HEK293 (cell line): ENCODE results near the gene CCSER2.

ENCODE experiments used
- CTCF ChIA-PET: fragments of 350-600 bp; formaldehyde crosslinking; extraction: SDS; loops from one replicate; lab custom pipeline; 2021; ENCODE audit warnings: antibody characterized with exemption; lab: Yijun Ruan, JAX
- POLR2A ChIA-PET: fragments of 300-600 bp; formaldehyde crosslinking; extraction: SDS; loops from one replicate; lab custom pipeline; 2020; ENCODE audit warnings: antibody characterized with exemption, inconsistent platforms; lab: Yijun Ruan, JAX
- H3K27ac ChIP-seq: fragments of 200-500 bp; sonication (Bioruptor generic); 2 replicates; pipeline ENCODE4 v1.5.1; 2014; ENCODE audit warnings: low read depth, low read length, control low read depth, inconsistent platforms; ENCODE audit errors: extremely low read depth
- H3K36me3 ChIP-seq, 2 experiments: fragments of 200-500 bp in 1 of 2; sonication (Bioruptor generic) in 1 of 2; 1 replicate in 1 of 2; 2 replicates in 1 of 2; pipeline ENCODE4 v1.5.1; 2014 to 2017; ENCODE audit warnings: inconsistent platforms in 2 of 2, low read length in 2 of 2; ENCODE audit not compliant: control insufficient read depth in 2 of 2, insufficient read depth in 1 of 2
- H3K4me1 ChIP-seq: fragments of 200-500 bp; sonication (Bioruptor generic); 2 replicates; pipeline ENCODE4 v1.5.1; 2014; ENCODE audit warnings: mild to moderate bottlenecking, low read length, inconsistent platforms; ENCODE audit not compliant: control insufficient read depth, insufficient read depth
- H3K4me3 ChIP-seq: 2 replicates; pipeline ENCODE4 v1.5.1; 2011; ENCODE audit warnings: low read depth, mild to moderate bottlenecking, control low read depth, low read length, moderate library complexity
- H3K9me3 ChIP-seq: fragments of 200-500 bp; sonication (Bioruptor generic); 2 replicates; pipeline ENCODE4 v1.5.1; 2014; ENCODE audit warnings: low read depth, low read length, inconsistent platforms; ENCODE audit not compliant: control insufficient read depth, insufficient read depth
- MZF1 ChIP-seq: fragments of 450-650 bp; formaldehyde crosslinking; IDR thresholded peaks from 2 replicates; pipeline ENCODE4 v1.5.1; 2017; ENCODE audit warnings: missing biosample characterization, missing genetic modification characterization, borderline replicate concordance
- OSR2 ChIP-seq: fragments of 450-650 bp; formaldehyde crosslinking; IDR thresholded peaks from 2 replicates; pipeline ENCODE4 v1.5.1; 2016; ENCODE audit warnings: missing biosample characterization, missing genetic modification characterization
- SCRT2 ChIP-seq: fragments of 450-650 bp; formaldehyde crosslinking; IDR thresholded peaks from 2 replicates; pipeline ENCODE4 v1.5.1; 2016; ENCODE audit warnings: missing biosample characterization, missing genetic modification characterization
- TRIM28 ChIP-seq: IDR thresholded peaks from 2 replicates; pipeline ENCODE4 v1.6.1; 2011; ENCODE audit warnings: low read length, control low read depth, borderline replicate concordance
- YY1 ChIP-seq: fragments of 450-650 bp; formaldehyde crosslinking; IDR thresholded peaks from 2 replicates; pipeline ENCODE4 v1.5.1; 2018; ENCODE audit warnings: missing biosample characterization, missing genetic modification characterization
- ZFP37 ChIP-seq: fragments of 450-650 bp; formaldehyde crosslinking; IDR thresholded peaks from 2 replicates; pipeline ENCODE4 v1.5.1; 2016; ENCODE audit warnings: missing biosample characterization, missing genetic modification characterization
- ZFP69B ChIP-seq: fragments of 450-650 bp; formaldehyde crosslinking; IDR thresholded peaks from 2 replicates; pipeline ENCODE4 v1.5.1; 2016; ENCODE audit warnings: missing biosample characterization, missing genetic modification characterization
- ZNF132 ChIP-seq: fragments of 450-650 bp; formaldehyde crosslinking; IDR thresholded peaks from 2 replicates; pipeline ENCODE4 v1.5.1; 2017; ENCODE audit warnings: missing biosample characterization, missing genetic modification characterization, borderline replicate concordance
- ZNF138 ChIP-seq: fragments of 450-650 bp; formaldehyde crosslinking; IDR thresholded peaks from 2 replicates; pipeline ENCODE4 v1.5.1; 2016; ENCODE audit warnings: missing biosample characterization, missing genetic modification characterization, borderline replicate concordance
- ZNF155 ChIP-seq: fragments of 450-650 bp; formaldehyde crosslinking; IDR thresholded peaks from 2 replicates; pipeline ENCODE4 v1.5.1; 2016; ENCODE audit warnings: missing biosample characterization, missing genetic modification characterization
- ZNF266 ChIP-seq: fragments of 450-650 bp; formaldehyde crosslinking; IDR thresholded peaks from 2 replicates; pipeline ENCODE4 v1.5.1; 2016; ENCODE audit warnings: missing biosample characterization, missing genetic modification characterization, low read depth
- ZNF292 ChIP-seq: fragments of 450-650 bp; formaldehyde crosslinking; IDR thresholded peaks from 2 replicates; pipeline ENCODE4 v1.5.1; 2016; ENCODE audit warnings: low read depth, missing biosample characterization, missing genetic modification characterization, borderline replicate concordance
- ZNF404 ChIP-seq: fragments of 450-650 bp; formaldehyde crosslinking; IDR thresholded peaks from 2 replicates; pipeline ENCODE4 v1.5.1; 2017; ENCODE audit warnings: missing biosample characterization, missing genetic modification characterization
- ZNF416 ChIP-seq: fragments of 450-650 bp; formaldehyde crosslinking; IDR thresholded peaks from 2 replicates; pipeline ENCODE4 v1.5.1; 2016; ENCODE audit warnings: missing biosample characterization, missing genetic modification characterization
- ZNF596 ChIP-seq: fragments of 450-650 bp; IDR thresholded peaks from 2 replicates; pipeline ENCODE4 v1.5.0; 2018; ENCODE audit warnings: missing biosample characterization, mild to moderate bottlenecking, missing genetic modification characterization, moderate library complexity
- TF ChIP-seq, protein P1 (sequence below): fragments of 450-650 bp; formaldehyde crosslinking; IDR thresholded peaks from 2 replicates; pipeline ENCODE4 v1.5.1; 2016; ENCODE audit warnings: missing biosample characterization, missing genetic modification characterization
- TF ChIP-seq, protein P2 (sequence below): IDR thresholded peaks from 2 replicates; pipeline ENCODE4 v1.6.1; 2011; ENCODE audit warnings: mild to moderate bottlenecking, low read depth, low read length, borderline replicate concordance
- TF ChIP-seq, protein P3 (sequence below): fragments of 450-650 bp; formaldehyde crosslinking; IDR thresholded peaks from 2 replicates; pipeline ENCODE4 v1.5.1; 2016; ENCODE audit warnings: missing biosample characterization, missing genetic modification characterization
- TF ChIP-seq, protein P4 (sequence below): fragments of 450-650 bp; formaldehyde crosslinking; IDR thresholded peaks from 2 replicates; pipeline ENCODE4 v1.5.1; 2016; ENCODE audit warnings: missing biosample characterization, missing genetic modification characterization, borderline replicate concordance

Gene CCSER2

GRCh38 chr10:84340632-84341537 lies 12.5 kb downstream of the CCSER2 start:
- Histone ChIP-seq H3K36me3 (no peaks in the 10 kb centered on the region), H3K27ac (no peak overlapping the region), H3K9me3 (no peaks in the 10 kb centered on the region), H3K4me1 (peaks cover 11% of the 10 kb centered on the region), H3K4me3 (no peak overlapping the region)
- CTCF ChIA-PET: interaction anchor here (0.6 to 3.7 kb wide), 5 partner anchors 9 to 199 kb away, joined by 3 to 18 read pairs (median 3); no protein-coding TSS in a partner anchor
- POLR2A ChIA-PET: no interaction called here
- TF ChIP-seq MZF1 (tag by site-specific recombination): peak; percentile 35; the same call in 1 of the 2 replicates
- no peak for TF ChIP-seq ZFP69B (tag by site-specific recombination)
- TF ChIP-seq, protein P1, sequence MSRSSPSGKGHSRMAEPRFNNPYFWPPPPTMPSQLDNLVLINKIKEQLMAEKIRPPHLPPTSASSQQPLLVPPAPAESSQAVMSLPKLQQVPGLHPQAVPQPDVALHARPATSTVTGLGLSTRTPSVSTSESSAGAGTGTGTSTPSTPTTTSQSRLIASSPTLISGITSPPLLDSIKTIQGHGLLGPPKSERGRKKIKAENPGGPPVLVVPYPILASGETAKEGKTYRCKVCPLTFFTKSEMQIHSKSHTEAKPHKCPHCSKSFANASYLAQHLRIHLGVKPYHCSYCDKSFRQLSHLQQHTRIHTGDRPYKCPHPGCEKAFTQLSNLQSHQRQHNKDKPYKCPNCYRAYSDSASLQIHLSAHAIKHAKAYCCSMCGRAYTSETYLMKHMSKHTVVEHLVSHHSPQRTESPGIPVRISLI: 0 out of 2 replicates have a peak, but pooled peaks have one; percentile 11

GRCh38 chr10:84341538-84341856 lies 13.1 kb downstream of the CCSER2 start:
- ChIA-PET POLR2A (no interaction called here), CTCF (interaction anchor here (0.6 to 3.7 kb wide), 5 partner anchors 9 to 198 kb away, joined by 3 to 18 read pairs (median 3); no protein-coding TSS in a partner anchor)
- H3K27ac ChIP-seq: no peak overlapping the region
- H3K9me3 ChIP-seq: no peaks in the 10 kb centered on the region
- H3K4me1 ChIP-seq: peaks cover 10% of the 10 kb centered on the region
- no peaks in the 10 kb centered on the region for H3K36me3 ChIP-seq
- TF ChIP-seq ZFP37 (no peak), OSR2 (no peak), ZNF155 (tag by site-specific recombination) (no peak), ZNF292 (tag by site-specific recombination) (no peak)
- TF ChIP-seq, protein P2, sequence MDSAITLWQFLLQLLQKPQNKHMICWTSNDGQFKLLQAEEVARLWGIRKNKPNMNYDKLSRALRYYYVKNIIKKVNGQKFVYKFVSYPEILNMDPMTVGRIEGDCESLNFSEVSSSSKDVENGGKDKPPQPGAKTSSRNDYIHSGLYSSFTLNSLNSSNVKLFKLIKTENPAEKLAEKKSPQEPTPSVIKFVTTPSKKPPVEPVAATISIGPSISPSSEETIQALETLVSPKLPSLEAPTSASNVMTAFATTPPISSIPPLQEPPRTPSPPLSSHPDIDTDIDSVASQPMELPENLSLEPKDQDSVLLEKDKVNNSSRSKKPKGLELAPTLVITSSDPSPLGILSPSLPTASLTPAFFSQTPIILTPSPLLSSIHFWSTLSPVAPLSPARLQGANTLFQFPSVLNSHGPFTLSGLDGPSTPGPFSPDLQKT: no peak
- TF ChIP-seq, all 188 proteins: peak for 0
- no peak overlapping the region for H3K4me3 ChIP-seq

DNA sequence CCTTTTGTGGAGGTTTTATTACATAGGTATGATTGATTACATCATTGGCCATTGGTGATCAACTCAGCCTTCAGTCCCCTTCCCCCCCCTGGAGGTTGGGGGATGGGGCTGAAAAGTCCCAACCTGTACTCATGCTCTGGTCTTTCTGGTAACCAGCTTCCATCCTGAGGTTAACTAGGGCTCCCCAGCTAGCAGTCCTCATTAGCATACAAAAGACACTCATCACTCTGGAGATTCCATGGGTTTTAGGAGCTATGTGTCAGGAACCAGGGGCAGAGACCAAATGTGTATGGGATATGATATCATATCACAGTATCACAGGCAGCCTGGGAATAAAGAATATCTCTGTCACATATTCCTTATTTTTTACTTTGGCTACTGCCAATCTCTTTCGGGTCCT lies 13.6 kb downstream of the CCSER2 start:
- CTCF ChIA-PET: interaction anchor here (0.9 to 3.7 kb wide), 7 partner anchors 10 to 198 kb away, joined by 3 to 18 read pairs (median 3); no protein-coding TSS in a partner anchor
- POLR2A ChIA-PET: interaction anchor here (0.8 kb wide), 1 partner anchor 14 kb away, joined by 3 read pairs; no protein-coding TSS in a partner anchor
- TF ChIP-seq, protein P3, sequence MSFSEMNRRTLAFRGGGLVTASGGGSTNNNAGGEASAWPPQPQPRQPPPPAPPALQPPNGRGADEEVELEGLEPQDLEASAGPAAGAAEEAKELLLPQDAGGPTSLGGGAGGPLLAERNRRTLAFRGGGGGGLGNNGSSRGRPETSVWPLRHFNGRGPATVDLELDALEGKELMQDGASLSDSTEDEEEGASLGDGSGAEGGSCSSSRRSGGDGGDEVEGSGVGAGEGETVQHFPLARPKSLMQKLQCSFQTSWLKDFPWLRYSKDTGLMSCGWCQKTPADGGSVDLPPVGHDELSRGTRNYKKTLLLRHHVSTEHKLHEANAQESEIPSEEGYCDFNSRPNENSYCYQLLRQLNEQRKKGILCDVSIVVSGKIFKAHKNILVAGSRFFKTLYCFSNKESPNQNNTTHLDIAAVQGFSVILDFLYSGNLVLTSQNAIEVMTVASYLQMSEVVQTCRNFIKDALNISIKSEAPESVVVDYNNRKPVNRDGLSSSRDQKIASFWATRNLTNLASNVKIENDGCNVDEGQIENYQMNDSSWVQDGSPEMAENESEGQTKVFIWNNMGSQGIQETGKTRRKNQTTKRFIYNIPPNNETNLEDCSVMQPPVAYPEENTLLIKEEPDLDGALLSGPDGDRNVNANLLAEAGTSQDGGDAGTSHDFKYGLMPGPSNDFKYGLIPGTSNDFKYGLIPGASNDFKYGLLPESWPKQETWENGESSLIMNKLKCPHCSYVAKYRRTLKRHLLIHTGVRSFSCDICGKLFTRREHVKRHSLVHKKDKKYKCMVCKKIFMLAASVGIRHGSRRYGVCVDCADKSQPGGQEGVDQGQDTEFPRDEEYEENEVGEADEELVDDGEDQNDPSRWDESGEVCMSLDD (tag by site-specific recombination): no peak
- TF ChIP-seq, protein P4, sequence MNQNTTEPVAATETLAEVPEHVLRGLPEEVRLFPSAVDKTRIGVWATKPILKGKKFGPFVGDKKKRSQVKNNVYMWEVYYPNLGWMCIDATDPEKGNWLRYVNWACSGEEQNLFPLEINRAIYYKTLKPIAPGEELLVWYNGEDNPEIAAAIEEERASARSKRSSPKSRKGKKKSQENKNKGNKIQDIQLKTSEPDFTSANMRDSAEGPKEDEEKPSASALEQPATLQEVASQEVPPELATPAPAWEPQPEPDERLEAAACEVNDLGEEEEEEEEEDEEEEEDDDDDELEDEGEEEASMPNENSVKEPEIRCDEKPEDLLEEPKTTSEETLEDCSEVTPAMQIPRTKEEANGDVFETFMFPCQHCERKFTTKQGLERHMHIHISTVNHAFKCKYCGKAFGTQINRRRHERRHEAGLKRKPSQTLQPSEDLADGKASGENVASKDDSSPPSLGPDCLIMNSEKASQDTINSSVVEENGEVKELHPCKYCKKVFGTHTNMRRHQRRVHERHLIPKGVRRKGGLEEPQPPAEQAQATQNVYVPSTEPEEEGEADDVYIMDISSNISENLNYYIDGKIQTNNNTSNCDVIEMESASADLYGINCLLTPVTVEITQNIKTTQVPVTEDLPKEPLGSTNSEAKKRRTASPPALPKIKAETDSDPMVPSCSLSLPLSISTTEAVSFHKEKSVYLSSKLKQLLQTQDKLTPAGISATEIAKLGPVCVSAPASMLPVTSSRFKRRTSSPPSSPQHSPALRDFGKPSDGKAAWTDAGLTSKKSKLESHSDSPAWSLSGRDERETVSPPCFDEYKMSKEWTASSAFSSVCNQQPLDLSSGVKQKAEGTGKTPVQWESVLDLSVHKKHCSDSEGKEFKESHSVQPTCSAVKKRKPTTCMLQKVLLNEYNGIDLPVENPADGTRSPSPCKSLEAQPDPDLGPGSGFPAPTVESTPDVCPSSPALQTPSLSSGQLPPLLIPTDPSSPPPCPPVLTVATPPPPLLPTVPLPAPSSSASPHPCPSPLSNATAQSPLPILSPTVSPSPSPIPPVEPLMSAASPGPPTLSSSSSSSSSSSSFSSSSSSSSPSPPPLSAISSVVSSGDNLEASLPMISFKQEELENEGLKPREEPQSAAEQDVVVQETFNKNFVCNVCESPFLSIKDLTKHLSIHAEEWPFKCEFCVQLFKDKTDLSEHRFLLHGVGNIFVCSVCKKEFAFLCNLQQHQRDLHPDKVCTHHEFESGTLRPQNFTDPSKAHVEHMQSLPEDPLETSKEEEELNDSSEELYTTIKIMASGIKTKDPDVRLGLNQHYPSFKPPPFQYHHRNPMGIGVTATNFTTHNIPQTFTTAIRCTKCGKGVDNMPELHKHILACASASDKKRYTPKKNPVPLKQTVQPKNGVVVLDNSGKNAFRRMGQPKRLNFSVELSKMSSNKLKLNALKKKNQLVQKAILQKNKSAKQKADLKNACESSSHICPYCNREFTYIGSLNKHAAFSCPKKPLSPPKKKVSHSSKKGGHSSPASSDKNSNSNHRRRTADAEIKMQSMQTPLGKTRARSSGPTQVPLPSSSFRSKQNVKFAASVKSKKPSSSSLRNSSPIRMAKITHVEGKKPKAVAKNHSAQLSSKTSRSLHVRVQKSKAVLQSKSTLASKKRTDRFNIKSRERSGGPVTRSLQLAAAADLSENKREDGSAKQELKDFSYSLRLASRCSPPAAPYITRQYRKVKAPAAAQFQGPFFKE (tag by site-specific recombination): no peak
- TF ChIP-seq ZNF132 (tag by site-specific recombination) (no peak), YY1 (tag by site-specific recombination) (no peak), ZNF266 (tag by site-specific recombination) (no peak), TRIM28 (no peak), ZNF138 (tag by site-specific recombination) (no peak), ZNF596 (tag by site-specific recombination) (no peak), ZNF155 (tag by site-specific recombination) (no peak), ZNF416 (tag by site-specific recombination) (no peak), SCRT2 (tag by site-specific recombination) (no peak), ZNF404 (tag by site-specific recombination) (no peak)

More for the DNA sequence above, 13.6 kb downstream of the CCSER2 start:
- Histone ChIP-seq H3K36me3 (no peaks in the 10 kb centered on the region), H3K4me3 (no peak overlapping the region), H3K4me1 (peaks cover 5% of the 10 kb centered on the region; the same call in 1 of the 2 replicates), H3K27ac (no peak overlapping the region), H3K9me3 (no peaks in the 10 kb centered on the region)
